D721Med (cell line): ENCODE data around the gene DNAJB11.

ENCODE experiments used
- DNase-seq: peaks from one replicate; pipeline ENCODE4 v3.0.0; 2011; ENCODE audit warnings: low spot score; ENCODE audit not compliant: insufficient read length
- FAIRE-seq: peaks from 2 replicates; lab custom pipeline; 2011; peaks lifted over from hg19 to GRCh38; lab: Jason Lieb, UNC
- CTCF ChIP-seq: IDR thresholded peaks from 2 replicates; pipeline ENCODE4 v1.5.1; 2012; ENCODE audit warnings: mild to moderate bottlenecking, control low read depth; ENCODE audit not compliant: insufficient read depth; ENCODE audit errors: missing control alignments

DNAJB11 gene

GRCh38 chr3:186605561-186606545 is 35.3 kb downstream of the DNAJB11 start:
- DNase-seq (no peak), FAIRE-seq (no peak)
- TF ChIP-seq CTCF: no peak

- no peak for TF ChIP-seq CTCF
- FAIRE-seq (no peak), DNase-seq (no peak)
Observed at GRCh38 chr3:186608624-186609215, 38.2 kb downstream of the DNAJB11 start.

- DNase-seq (no peak), FAIRE-seq (no peak)
Observed at GRCh38 chr3:186609247-186609868, 38.8 kb downstream of the DNAJB11 start.

GRCh38 chr3:186612065-186612464 is 41.5 kb downstream of the DNAJB11 start:
- no peak for FAIRE-seq
- DNase-seq: no peak
- TF ChIP-seq CTCF: no peak

More at GRCh38 chr3:186609247-186609868, 38.8 kb downstream of the DNAJB11 start:
- peak; percentile 14 for TF ChIP-seq CTCF

GRCh38 chr3:186612721-186613636 is 42.5 kb downstream of the DNAJB11 start, which contains the start of gene AHSG:
Gene AHSG (plus strand): TSS chr3:186613060. CDS start chr3:186613142, 82 bp downstream.
- FAIRE-seq (no peak), DNase-seq (no peak)
- no peak for TF ChIP-seq CTCF

- FAIRE-seq: no peak
- DNase-seq: no peak
- TF ChIP-seq CTCF: no peak
Observed at GRCh38 chr3:186613637-186614265, 43.2 kb downstream of the DNAJB11 start.
